OCI-LY7 (cell line): ENCODE measurements around the gene NDUFB10. TPM values are rescaled to one million over a fixed set of nuclear protein-coding genes. Genes with fewer than 3 reads are reported as not detected.
A peak's percentile ranks its signal among the peaks of the same experiment; 100 is the strongest.

Experiments used
- Bru-seq: library from RNA; stranded (reverse); fragments of 400-500 nt; gene quantifications from one replicate; lab custom pipeline; 2021; lab: Mats Ljungman, UMichigan
- BruChase-seq, 2 experiments: library from RNA; stranded (reverse); fragments of 400-500 nt; gene quantifications; one replicate each; lab custom pipeline; 2021; lab: Mats Ljungman, UMichigan
- BruUV-seq: library from RNA; stranded (reverse); fragments of 400-500 nt; replicated peaks from 2 replicates; lab custom pipeline; 2021; lab: Mats Ljungman, UMichigan
- CTCF ChIA-PET: fragments of 300-600 bp; sonication (Branson Sonifier 250); formaldehyde crosslinking; loops from one replicate; lab custom pipeline; 2022; ENCODE audit warnings: antibody characterized with exemption; ENCODE audit not compliant: unreplicated experiment; lab: Charles Lee
- POLR2A ChIA-PET: fragments of 300-600 bp; sonication (Branson Sonifier 250); formaldehyde crosslinking; loops from one replicate; lab custom pipeline; 2022; ENCODE audit warnings: antibody characterized with exemption; lab: Charles Lee
- DNase-seq: peaks from one replicate; pipeline ENCODE4 v3.0.0-alpha.2; 2015; ENCODE audit warnings: low spot score
- H2AFZ ChIP-seq: fragments of 200-600 bp; sonication (generic), shearing (Covaris generic); 2 replicates; pipeline ENCODE4 v1.6.1; 2014; ENCODE audit warnings: mild to moderate bottlenecking, antibody characterized with exemption, low read length, moderate library complexity
- H3K27ac ChIP-seq: fragments of 200-600 bp; sonication (generic); 2 replicates; pipeline ENCODE4 v1.5.1; 2014; ENCODE audit warnings: mixed run types, low read depth, mild to moderate bottlenecking, moderate library complexity, low read length, inconsistent platforms; ENCODE audit not compliant: poor library complexity, severe bottlenecking
- H3K36me3 ChIP-seq: fragments of 200-600 bp; sonication (generic); 2 replicates; pipeline ENCODE4 v1.6.1; 2014; ENCODE audit warnings: mild to moderate bottlenecking, antibody characterized with exemption, low read length, moderate library complexity, mixed read lengths; ENCODE audit not compliant: insufficient read depth
- H3K4me1 ChIP-seq: fragments of 200-600 bp; sonication (generic); 2 replicates; pipeline ENCODE4 v1.5.1; 2014; ENCODE audit warnings: mild to moderate bottlenecking, low read length; ENCODE audit not compliant: insufficient read depth, poor library complexity, severe bottlenecking
- H3K4me2 ChIP-seq: fragments of 200-600 bp; sonication (generic); 2 replicates; pipeline ENCODE4 v1.6.1; 2014; ENCODE audit warnings: mild to moderate bottlenecking, low read length
- H3K4me3 ChIP-seq: fragments of 200-600 bp; sonication (generic); 2 replicates; pipeline ENCODE4 v1.5.1; 2014; ENCODE audit warnings: mild to moderate bottlenecking, low read depth, low read length; ENCODE audit not compliant: poor library complexity, severe bottlenecking
- H3K79me2 ChIP-seq: fragments of 200-600 bp; sonication (generic); 2 replicates; pipeline ENCODE4 v1.6.1; 2016; ENCODE audit warnings: low read depth, mild to moderate bottlenecking, low read length, moderate library complexity, mixed read lengths; ENCODE audit not compliant: insufficient read depth
- H3K9me2 ChIP-seq: fragments of 200-600 bp; sonication (generic); 2 replicates; pipeline ENCODE4 v1.6.1; 2016; ENCODE audit warnings: mild to moderate bottlenecking, low read length, mixed read lengths; ENCODE audit not compliant: insufficient read depth
- H3K9me3 ChIP-seq: fragments of 200-600 bp; sonication (generic); 2 replicates; pipeline ENCODE4 v1.6.1; 2014; ENCODE audit warnings: mild to moderate bottlenecking, mixed run types, low read length, mixed read lengths
- H4K20me1 ChIP-seq: fragments of 200-600 bp; sonication (generic); 2 replicates; pipeline ENCODE4 v1.6.1; 2014; ENCODE audit warnings: mild to moderate bottlenecking, antibody characterized with exemption, low read length, moderate library complexity, mixed read lengths; ENCODE audit not compliant: insufficient read depth
- EZH2phosphoT487 ChIP-seq: fragments of 200-600 bp; sonication (generic); IDR thresholded peaks from 2 replicates; pipeline ENCODE4 v1.6.1; 2018; ENCODE audit warnings: low read depth, borderline replicate concordance, mild to moderate bottlenecking, mixed run types, antibody characterized with exemption, low read length, moderate library complexity, mixed read lengths
- intact Hi-C: fragments of 100-400 bp; cut with micrococcal nuclease; formaldehyde crosslinking; loops from one replicate; pipeline ENCODE4 v1.10.0; 2022; ENCODE audit not compliant: unreplicated experiment
- long read RNA-seq: library from polyadenylated mRNA; stranded (forward); transcript quantifications from one replicate; pipeline ENCODE4 v2.0.0, GENCODE V29; 2022
- total RNA-seq, 2 experiments: library from RNA; depleted of rRNA in 1 of 2; stranded (reverse); fragments of >200 nt in 1 of 2; shearing (Covaris generic) in 1 of 2; gene quantifications; 2 replicates each; pipeline ENCODE4 v1.2.3, GENCODE V29; 2014 to 2022
- TF ChIP-seq, protein P1 (sequence below): fragments of 200-600 bp; sonication (generic); conservative IDR thresholded peaks from 2 replicates; pipeline ENCODE4 v1.5.1; 2014; ENCODE audit warnings: mild to moderate bottlenecking, antibody characterized with exemption, low read length, moderate library complexity, mixed read lengths

NDUFB10 gene
- 240 and 317 TPM in 2 replicates for total RNA-seq (2014; rRNA removed; shearing (Covaris generic))
- total RNA-seq (2022): 180 and 201 TPM in 2 replicates
- Bru-seq, nascent RNA: percentile 74 among the genes with signal in this experiment
- percentile 86 among the genes with signal in this experiment for BruChase-seq, experiment 1, labeled RNA remaining after a 6-hour chase
- BruChase-seq, experiment 2, labeled RNA remaining after a 2-hour chase: percentile 74 among the genes with signal in this experiment
- long read RNA-seq, transcript NDUFB10-201 (4 exons, 705 nt): major isoform, 126 of 144 reads
- long read RNA-seq, partial matches to known transcripts: 8 of 144 reads
- long read RNA-seq, other reads (novel, unspliced or antisense): 3 of 144 reads

GRCh38 chr16:1959269-1960039 is at the start of gene NDUFB10:
Gene NDUFB10, plus strand, starts transcription at chr16:1959538. Its CDS starts 87 bp downstream, at chr16:1959625.
- Histone ChIP-seq H3K4me2 (peak within 1 kb of the TSS; percentile 96), H3K4me3 (peak within 1 kb of the TSS; percentile 82), H3K36me3 (peaks cover 41% of the 10 kb centered on the region), H3K79me2 (peaks cover 41% of the 10 kb centered on the region), H3K9me2 (no peaks in the 10 kb centered on the region), H3K4me1 (peaks cover 31% of the 10 kb centered on the region), H3K27ac (peak within 1 kb of the TSS; percentile 80), H2AFZ (peak within 1 kb of the TSS; percentile 77; the same call in 1 of the 2 replicates), H3K9me3 (no peaks in the 10 kb centered on the region), H4K20me1 (peaks cover 14% of the 10 kb centered on the region)
- no TSS peak for BruUV-seq
- CTCF ChIA-PET: no interaction called here
- intact Hi-C loops: no loop called here
- TF ChIP-seq EZH2phosphoT487: no peak
- TF ChIP-seq, protein P1, sequence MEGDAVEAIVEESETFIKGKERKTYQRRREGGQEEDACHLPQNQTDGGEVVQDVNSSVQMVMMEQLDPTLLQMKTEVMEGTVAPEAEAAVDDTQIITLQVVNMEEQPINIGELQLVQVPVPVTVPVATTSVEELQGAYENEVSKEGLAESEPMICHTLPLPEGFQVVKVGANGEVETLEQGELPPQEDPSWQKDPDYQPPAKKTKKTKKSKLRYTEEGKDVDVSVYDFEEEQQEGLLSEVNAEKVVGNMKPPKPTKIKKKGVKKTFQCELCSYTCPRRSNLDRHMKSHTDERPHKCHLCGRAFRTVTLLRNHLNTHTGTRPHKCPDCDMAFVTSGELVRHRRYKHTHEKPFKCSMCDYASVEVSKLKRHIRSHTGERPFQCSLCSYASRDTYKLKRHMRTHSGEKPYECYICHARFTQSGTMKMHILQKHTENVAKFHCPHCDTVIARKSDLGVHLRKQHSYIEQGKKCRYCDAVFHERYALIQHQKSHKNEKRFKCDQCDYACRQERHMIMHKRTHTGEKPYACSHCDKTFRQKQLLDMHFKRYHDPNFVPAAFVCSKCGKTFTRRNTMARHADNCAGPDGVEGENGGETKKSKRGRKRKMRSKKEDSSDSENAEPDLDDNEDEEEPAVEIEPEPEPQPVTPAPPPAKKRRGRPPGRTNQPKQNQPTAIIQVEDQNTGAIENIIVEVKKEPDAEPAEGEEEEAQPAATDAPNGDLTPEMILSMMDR: peak; percentile 86
- POLR2A ChIA-PET: no interaction called here
- peak; percentile 93 for DNase-seq

DNA sequence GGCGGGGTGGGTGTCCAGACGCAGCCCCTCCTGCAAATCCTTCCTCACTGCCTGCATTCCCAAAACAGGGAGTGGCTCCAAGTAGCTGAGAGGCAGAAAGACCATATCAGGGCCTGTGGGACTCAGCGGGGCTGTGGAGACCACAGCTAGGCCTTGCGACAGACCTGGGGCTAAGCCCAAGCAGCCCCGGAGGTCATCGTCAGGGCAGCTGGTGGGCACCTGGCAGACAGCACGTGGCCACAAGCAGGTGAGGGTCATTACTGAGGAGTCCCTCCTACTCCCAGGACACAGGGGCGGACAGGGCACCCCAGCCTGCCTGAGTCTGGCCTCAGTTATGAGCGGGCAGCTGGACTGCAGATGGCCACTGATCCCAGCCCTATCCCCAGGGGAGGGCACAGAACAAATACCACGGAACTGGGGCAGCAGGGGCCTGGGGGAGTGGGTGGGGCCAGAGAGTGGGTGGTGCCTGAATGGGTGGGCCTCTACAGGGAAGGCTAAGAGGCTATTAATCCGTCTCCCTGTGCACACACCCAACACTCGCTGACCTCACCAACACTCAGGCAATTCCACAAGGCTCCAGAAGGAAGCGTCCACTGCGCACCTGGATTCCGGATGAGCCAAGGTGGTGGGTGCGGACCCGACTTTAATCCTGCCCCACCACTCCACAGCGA is 49.6 kb upstream of the NDUFB10 start:
- intact Hi-C loops: no loop called here
- H3K9me2 ChIP-seq: no peaks in the 10 kb centered on the region
- H4K20me1 ChIP-seq: no peaks in the 10 kb centered on the region
- no peaks in the 10 kb centered on the region for H3K36me3 ChIP-seq
- CTCF ChIA-PET: no interaction called here
- no peak overlapping the region for H3K4me3 ChIP-seq
- no TSS peak for BruUV-seq
- H2AFZ ChIP-seq: no peak overlapping the region
- H3K79me2 ChIP-seq: no peaks in the 10 kb centered on the region
- DNase-seq: no peak
- no peaks in the 10 kb centered on the region for H3K4me1 ChIP-seq
- H3K9me3 ChIP-seq: no peaks in the 10 kb centered on the region
- H3K27ac ChIP-seq: no peak overlapping the region
- POLR2A ChIA-PET: no interaction called here
- no peak for TF ChIP-seq EZH2phosphoT487
- TF ChIP-seq, protein P1: no peak
- no peak overlapping the region for H3K4me2 ChIP-seq
